TTC549 (cell line): ENCODE measurements around the gene MON1B.

Source experiments
- FAIRE-seq: peaks from 2 replicates; lab custom pipeline; 2012; peaks lifted over from hg19 to GRCh38; lab: Jason Lieb, UNC

MON1B gene

GRCh38 chr16:77250400-77250799 lies 59.4 kb downstream of the MON1B start:
- FAIRE-seq = no peak
